Endothelial cell of umbilical vein (primary cell): ENCODE measurements around the gene SLC6A6. TPM values are rescaled to one million over a fixed set of nuclear protein-coding genes. Genes with fewer than 3 reads are reported as not detected.

ENCODE experiments used
- BruUV-seq: library from RNA; stranded (reverse); fragments of 400-500 nt; replicated peaks from 2 replicates; lab custom pipeline; 2021; lab: Mats Ljungman, UMichigan
- CTCF ChIA-PET: fragments of 300-600, 350-600 bp; sonication (Branson Sonifier 250); formaldehyde crosslinking; loops from one replicate; lab custom pipeline; 2021; ENCODE audit warnings: antibody characterized with exemption, inconsistent platforms; lab: Charles Lee
- POLR2A ChIA-PET: fragments of 300-600, 350-600 bp; sonication (Branson Sonifier 250); formaldehyde crosslinking; loops from one replicate; lab custom pipeline; 2021; ENCODE audit warnings: antibody characterized with exemption, inconsistent platforms; lab: Charles Lee
- DNase-seq: peaks from one replicate; pipeline ENCODE4 v3.0.0-alpha.2; 2011; ENCODE audit warnings: low read depth, low spot score
- FAIRE-seq: peaks from 2 replicates; lab custom pipeline; 2011; peaks lifted over from hg19 to GRCh38; lab: Jason Lieb, UNC
- H2AFZ ChIP-seq: 2 replicates; pipeline ENCODE4 v1.6.0; 2012; ENCODE audit warnings: low read depth, low read length, control low read depth, inconsistent platforms
- H3K27ac ChIP-seq: 2 replicates; pipeline ENCODE4 v1.5.1; 2011; ENCODE audit warnings: low read depth, mild to moderate bottlenecking, control low read depth, low read length, moderate library complexity; ENCODE audit not compliant: insufficient read depth
- H3K27me3 ChIP-seq, 2 experiments: 2 replicates each; pipeline versions ENCODE4 v1.6.0 to v1.6.1; 2011; ENCODE audit warnings: low read length in 2 of 2, mixed read lengths in 1 of 2; ENCODE audit not compliant: control insufficient read depth in 2 of 2, insufficient read depth in 2 of 2
- H3K36me3 ChIP-seq, 2 experiments: 2 replicates in 1 of 2; 3 replicates in 1 of 2; pipeline ENCODE4 v1.5.1; 2011; ENCODE audit warnings: low read length in 2 of 2, mild to moderate bottlenecking in 1 of 2, moderate library complexity in 1 of 2; ENCODE audit not compliant: control insufficient read depth in 2 of 2, insufficient read depth in 2 of 2; ENCODE audit errors: extremely low read depth in 1 of 2
- H3K4me1 ChIP-seq: 3 replicates; pipeline ENCODE4 v1.5.1; 2011; ENCODE audit warnings: mild to moderate bottlenecking, low read length; ENCODE audit not compliant: control insufficient read depth, insufficient read depth; ENCODE audit errors: extremely low read depth
- H3K4me2 ChIP-seq: 2 replicates; pipeline ENCODE4 v1.6.1; 2011; ENCODE audit warnings: low read length, control low read depth, mixed read lengths; ENCODE audit not compliant: insufficient read depth
- H3K4me3 ChIP-seq, 3 experiments: fragments of 200-600 bp in 1 of 3; sonication (generic), shearing (Covaris generic) in 1 of 3; replicated peaks in 1 of 3; 2 replicates each; pipeline ENCODE4 v1.5.1; 2011 to 2016; ENCODE audit warnings: control low read depth in 3 of 3, low read length in 3 of 3, mild to moderate bottlenecking in 2 of 3, inconsistent platforms in 1 of 3, low read depth in 1 of 3, moderate library complexity in 1 of 3; ENCODE audit not compliant: insufficient read depth in 1 of 3
- H3K79me2 ChIP-seq: 2 replicates; pipeline ENCODE4 v1.6.0; 2012; ENCODE audit warnings: low read length, inconsistent platforms; ENCODE audit not compliant: control insufficient read depth, insufficient read depth
- H3K9ac ChIP-seq: replicated peaks from 2 replicates; pipeline ENCODE3; 2011; ENCODE audit warnings: low read length, control low read depth; ENCODE audit not compliant: insufficient read depth; ENCODE audit errors: extremely low read depth
- H3K9me1 ChIP-seq: replicated peaks from 3 replicates; pipeline ENCODE4 v1.6.0; 2011; ENCODE audit warnings: mild to moderate bottlenecking, low read length; ENCODE audit not compliant: control insufficient read depth, insufficient read depth; ENCODE audit errors: extremely low read depth
- H3K9me3 ChIP-seq: replicated peaks from 2 replicates; pipeline ENCODE4 v1.5.1; 2012; ENCODE audit warnings: low read length, inconsistent platforms; ENCODE audit not compliant: control insufficient read depth, insufficient read depth
- H4K20me1 ChIP-seq: replicated peaks from 2 replicates; pipeline ENCODE3; 2011; ENCODE audit warnings: mild to moderate bottlenecking, low read length; ENCODE audit not compliant: control insufficient read depth, insufficient read depth; ENCODE audit errors: extremely low read depth
- CTCF ChIP-seq, 2 donors: IDR thresholded peaks; 1 replicate in 1 of 2; 2 replicates in 1 of 2; pipeline ENCODE4 v1.5.1; 2011; ENCODE audit warnings: low read length in 2 of 2, mild to moderate bottlenecking in 2 of 2, moderate library complexity in 2 of 2, control low read depth in 1 of 2, inconsistent platforms in 1 of 2, low read depth in 1 of 2; ENCODE audit not compliant: insufficient read depth in 1 of 2; ENCODE audit errors: extremely low read depth in 1 of 2
- EZH2 ChIP-seq: IDR thresholded peaks from 2 replicates; pipeline ENCODE4 v1.6.1; 2012; ENCODE audit warnings: borderline replicate concordance, low read depth, mild to moderate bottlenecking, moderate library complexity, low read length, inconsistent platforms; ENCODE audit not compliant: severe bottlenecking
- FOS ChIP-seq: IDR thresholded peaks from 2 replicates; pipeline ENCODE4 v1.6.1; 2011; ENCODE audit warnings: mild to moderate bottlenecking, low read length, moderate library complexity, borderline replicate concordance; ENCODE audit not compliant: insufficient read depth
- GATA2 ChIP-seq: IDR thresholded peaks from 2 replicates; pipeline ENCODE4 v1.7.0; 2011; ENCODE audit warnings: low read depth, mild to moderate bottlenecking, moderate library complexity, mixed read lengths, low read length; ENCODE audit not compliant: insufficient read length, insufficient read depth
- JUN ChIP-seq: IDR thresholded peaks from 2 replicates; pipeline ENCODE4 v1.6.1; 2011; ENCODE audit warnings: borderline replicate concordance, low read depth; ENCODE audit not compliant: insufficient read length, insufficient read depth
- MAX ChIP-seq: IDR thresholded peaks from 2 replicates; pipeline ENCODE4 v1.6.1; 2011; ENCODE audit not compliant: insufficient read depth, insufficient read length
- MYC ChIP-seq: IDR thresholded peaks from one replicate; pipeline ENCODE4 v1.6.1; 2011; ENCODE audit warnings: mild to moderate bottlenecking, low read depth, low read length
- POLR2A ChIP-seq: IDR thresholded peaks from 2 replicates; pipeline ENCODE4 v1.6.1; 2012; ENCODE audit warnings: low read depth, mild to moderate bottlenecking, control low read depth, low read length
- POLR2AphosphoS5 ChIP-seq: IDR thresholded peaks from 2 replicates; pipeline ENCODE4 v1.6.1; 2012; ENCODE audit warnings: low read depth, mild to moderate bottlenecking, control low read depth, low read length, moderate library complexity; ENCODE audit not compliant: insufficient read depth
- dilution Hi-C: fragments of 300-500 bp; cut with MboI; formaldehyde crosslinking; loops from one replicate; pipeline ENCODE4 v1.15.0; 2019; ENCODE audit warnings: low sequenced_read_pairs; ENCODE audit not compliant: extremely low pct_ligation_motif_present
- intact Hi-C: fragments of 100-400 bp; cut with micrococcal nuclease; formaldehyde crosslinking; loops from one replicate; pipeline ENCODE4 v1.10.0; 2022
- polyA plus RNA-seq, 4 experiments: library from polyadenylated mRNA; depleted of rRNA in 3 of 4; stranded (reverse) in 3 of 4; unstranded in 1 of 4; fragments of >200 nt; gene quantifications; 2 replicates each; pipeline versions ENCODE4 v1.2.1 to v1.2.3, GENCODE V29; 2011 to 2012; ENCODE audit warnings: missing spikeins in 1 of 4
- total RNA-seq: library from RNA; stranded (reverse); gene quantifications from 2 replicates; pipeline ENCODE4 v1.2.3, GENCODE V29; 2021

The SLC6A6 gene
- total and polyA plus RNA-seq, 2 donors (not counting 3 experiments of a cell fraction or from before 2014, with no cell fraction given) = 25.7 to 38.0 TPM

DNA sequence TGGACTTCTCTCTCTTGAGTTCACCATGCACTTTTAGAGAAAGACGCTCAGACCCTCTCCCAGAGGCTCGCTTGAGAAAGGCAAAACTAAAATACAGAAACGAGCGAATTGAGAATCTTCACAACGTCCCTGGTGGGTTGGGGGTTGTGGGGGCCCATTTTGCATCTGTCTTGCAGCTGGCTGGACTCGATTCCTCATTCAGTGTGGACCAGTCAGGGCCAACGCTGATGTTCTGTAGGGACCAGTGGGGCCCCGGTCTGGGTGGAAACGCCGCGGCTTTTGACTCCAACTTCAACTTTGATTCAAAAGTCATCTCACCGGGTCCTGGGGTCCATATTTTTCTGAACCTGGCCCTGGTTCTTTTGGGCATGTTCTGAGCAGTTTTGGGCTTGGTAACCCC, 68.1 kb downstream of the SLC6A6 start:
- intact Hi-C loops (no loop called here), dilution Hi-C loops (no loop called here)
- FAIRE-seq = no peak
- DNase-seq = no peak
- no peak overlapping the region for H2AFZ ChIP-seq
- H3K4me3 ChIP-seq = no peak overlapping the region
- no peak overlapping the region for H3K9ac ChIP-seq
- H3K79me2 ChIP-seq = no peaks in the 10 kb centered on the region
- H3K36me3 ChIP-seq = peaks cover 0 to 5% of the 10 kb centered on the region in 2 experiments
- POLR2A ChIA-PET = no interaction called here
- H3K9me1 ChIP-seq = no peaks in the 10 kb centered on the region
- CTCF ChIA-PET = interaction anchor here (1.1 to 1.5 kb wide), 2 partner anchors 210 to 267 kb away, joined by 3 to 5 read pairs; no protein-coding TSS in a partner anchor
- H3K27me3 ChIP-seq = no peaks in the 10 kb centered on the region
- no peak overlapping the region for H3K27ac ChIP-seq
- no peaks in the 10 kb centered on the region for H4K20me1 ChIP-seq
- H3K4me1 ChIP-seq = peaks cover 14% of the 10 kb centered on the region
- no peaks in the 10 kb centered on the region for H3K9me3 ChIP-seq
- no TSS peak for BruUV-seq
- no peak for TF ChIP-seq JUN
- TF ChIP-seq POLR2A = no peak
- TF ChIP-seq CTCF (IDR thresholded peaks at IDR 0.05; ENCODE audit: extremely low read depth in 1 of 2, insufficient read depth in 1 of 2, low read depth in 1 of 2, low read length in 2 of 2) = no peak
- TF ChIP-seq GATA2 = no peak
- no peak for TF ChIP-seq MAX
- no peak for TF ChIP-seq FOS
- H3K4me2 ChIP-seq = no peak overlapping the region

DNA sequence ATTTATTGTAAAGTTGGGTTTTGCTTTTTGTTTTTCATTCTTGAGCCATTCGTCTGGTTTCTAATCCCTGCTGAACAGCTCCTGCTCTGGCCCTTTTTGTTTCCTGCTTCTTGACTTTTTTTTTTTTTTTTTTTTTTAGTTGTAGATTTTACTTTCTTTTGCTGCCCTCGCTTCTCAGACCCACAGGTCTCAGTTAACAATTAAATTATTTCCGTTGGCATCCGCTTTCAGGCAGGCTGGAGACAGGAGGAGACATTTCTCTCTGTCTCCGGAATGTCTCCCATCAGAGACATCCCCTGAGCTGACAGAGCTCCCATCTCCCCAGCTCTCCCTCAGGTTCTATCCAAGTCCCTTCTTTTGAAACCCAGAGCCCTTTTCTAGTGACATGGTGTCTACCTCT, 68.6 kb downstream of the SLC6A6 start:
- Histone ChIP-seq H3K9me1 (no peaks in the 10 kb centered on the region), H2AFZ (no peak overlapping the region), H3K4me1 (peaks cover 18% of the 10 kb centered on the region), H3K9me3 (no peaks in the 10 kb centered on the region), H3K79me2 (no peaks in the 10 kb centered on the region), H3K27me3 (no peaks in the 10 kb centered on the region), H3K27ac (no peak overlapping the region), H3K4me3 (no peak overlapping the region), H3K9ac (no peak overlapping the region), H3K36me3 (peaks cover 0 to 4% of the 10 kb centered on the region in 2 experiments), H4K20me1 (no peaks in the 10 kb centered on the region), H3K4me2 (no peak overlapping the region)
- no peak for DNase-seq
- ChIA-PET CTCF (interaction anchor here (1.1 to 1.5 kb wide), 2 partner anchors 210 to 267 kb away, joined by 3 to 5 read pairs; no protein-coding TSS in a partner anchor), POLR2A (no interaction called here)
- BruUV-seq = no TSS peak
- dilution Hi-C loops (no loop called here), intact Hi-C loops (no loop called here)
- TF ChIP-seq MAX = no peak
- TF ChIP-seq MYC = no peak
- TF ChIP-seq CTCF (IDR thresholded peaks at IDR 0.05; ENCODE audit: extremely low read depth in 1 of 2, insufficient read depth in 1 of 2, low read depth in 1 of 2, low read length in 2 of 2) = no peak
- TF ChIP-seq POLR2AphosphoS5 = no peak
- TF ChIP-seq GATA2 = no peak
- TF ChIP-seq EZH2 = no peak
- TF ChIP-seq JUN = no peak
- no peak for TF ChIP-seq POLR2A
- TF ChIP-seq FOS = no peak
- no peak for FAIRE-seq
